Transverse colon (tissue), 3 donors: ENCODE data around the gene CNTN5.

Experiments
- CTCF ChIP-seq, 5 experiments: fragments of 200-600 bp in 3 of 5; fragments of 450-650 bp in 2 of 5; sonication (generic) in 3 of 5; IDR thresholded peaks; 1 replicate in 2 of 5; 2 replicates in 3 of 5; pipeline ENCODE4 v1.5.1; 2016 to 2017; ENCODE audit warnings: antibody characterized with exemption in 5 of 5, inconsistent platforms in 3 of 5, mild to moderate bottlenecking in 2 of 5, moderate library complexity in 1 of 5
- EP300 ChIP-seq: sonication (generic); formaldehyde crosslinking; IDR thresholded peaks from one replicate; pipeline ENCODE4 v1.6.1; 2017; ENCODE audit warnings: antibody characterized with exemption, low read depth
- POLR2A ChIP-seq: fragments of 450-650 bp; IDR thresholded peaks from one replicate; pipeline ENCODE4 v1.6.1; 2016; ENCODE audit warnings: antibody characterized with exemption, mild to moderate bottlenecking, moderate library complexity

GRCh38 chr11:100008417-100008816 is 987.7 kb downstream of the CNTN5 start:
- TF ChIP-seq CTCF (IDR thresholded peaks at IDR 0.05) = no peak
- no peak for TF ChIP-seq POLR2A
- no peak for TF ChIP-seq EP300
